HG02973 (cell line): ENCODE data around the gene NUDT21.
"Not testable (repeated sequence)": the region's sequence is repeated elsewhere in the genome, so short reads cannot be mapped to it uniquely, and the experiment has no call there.

Experiments used
- ATAC-seq: cut with Tn5 transposase; IDR thresholded peaks from one replicate; pipeline ENCODE4 v1.9.1; 2021; ENCODE audit warnings: moderate library complexity; ENCODE audit not compliant: unreplicated experiment

The NUDT21 gene

DNA sequence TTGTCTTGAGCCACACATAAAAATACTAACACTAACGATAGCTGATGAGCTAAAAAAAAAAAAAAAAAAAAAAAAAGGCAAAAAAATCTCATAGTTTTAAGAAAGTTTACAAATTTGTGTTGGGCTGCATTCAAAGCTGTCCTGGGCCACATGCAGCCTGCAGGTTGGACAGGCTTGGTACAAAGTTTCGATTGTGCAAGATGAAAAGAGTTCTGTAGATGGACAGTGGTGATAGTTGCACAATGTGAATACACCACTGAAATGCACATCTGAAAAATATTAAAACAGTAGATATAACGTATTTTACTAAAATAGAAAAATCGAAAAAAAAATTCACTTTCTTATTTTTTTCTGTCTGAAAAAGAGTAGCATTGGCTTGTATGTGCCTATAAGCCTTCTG is 68.7 kb downstream of the NUDT21 start:
- no peak for ATAC-seq

DNA sequence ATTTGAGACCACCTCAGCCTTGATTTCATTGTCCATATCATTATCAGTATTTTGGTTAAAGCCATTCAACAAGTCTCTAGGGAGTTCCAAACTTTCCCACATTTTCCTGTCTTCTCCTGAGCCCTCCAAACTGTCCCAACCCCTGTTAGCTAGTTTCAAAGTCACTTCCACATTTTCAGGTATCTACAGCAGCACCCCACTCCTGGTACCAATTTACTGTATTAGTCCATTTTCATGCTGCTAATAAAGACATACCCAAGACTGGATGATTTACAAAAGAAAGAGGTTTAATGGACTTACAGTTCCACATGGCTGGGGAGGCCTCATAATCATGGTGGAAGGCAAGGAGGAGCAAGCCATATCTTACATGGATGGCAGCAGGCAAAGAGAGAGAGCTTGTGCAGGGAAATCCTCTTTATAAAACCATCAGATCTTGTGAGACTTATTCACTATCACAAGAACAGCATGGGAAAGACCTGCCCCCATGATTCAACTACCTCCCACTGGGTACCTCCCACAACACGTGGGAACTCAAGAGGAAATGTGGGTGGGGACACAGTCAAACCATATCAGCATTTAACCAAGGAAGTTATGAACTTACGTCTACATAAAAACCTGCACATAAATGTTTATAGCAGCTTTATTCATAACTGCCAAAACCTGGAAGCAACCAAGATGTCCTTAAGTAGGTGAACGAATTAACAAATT is 70.2 kb downstream of the NUDT21 start:
- ATAC-seq = not testable (repeated sequence)
